NCI-H128 (cell line): ENCODE data around the gene CCDC50.

Experiments used
- DNase-seq: peaks from one replicate; lab custom pipeline; 2025; ENCODE audit not compliant: unreplicated experiment; lab: John Stamatoyannopoulos, UW

Gene CCDC50

DNA sequence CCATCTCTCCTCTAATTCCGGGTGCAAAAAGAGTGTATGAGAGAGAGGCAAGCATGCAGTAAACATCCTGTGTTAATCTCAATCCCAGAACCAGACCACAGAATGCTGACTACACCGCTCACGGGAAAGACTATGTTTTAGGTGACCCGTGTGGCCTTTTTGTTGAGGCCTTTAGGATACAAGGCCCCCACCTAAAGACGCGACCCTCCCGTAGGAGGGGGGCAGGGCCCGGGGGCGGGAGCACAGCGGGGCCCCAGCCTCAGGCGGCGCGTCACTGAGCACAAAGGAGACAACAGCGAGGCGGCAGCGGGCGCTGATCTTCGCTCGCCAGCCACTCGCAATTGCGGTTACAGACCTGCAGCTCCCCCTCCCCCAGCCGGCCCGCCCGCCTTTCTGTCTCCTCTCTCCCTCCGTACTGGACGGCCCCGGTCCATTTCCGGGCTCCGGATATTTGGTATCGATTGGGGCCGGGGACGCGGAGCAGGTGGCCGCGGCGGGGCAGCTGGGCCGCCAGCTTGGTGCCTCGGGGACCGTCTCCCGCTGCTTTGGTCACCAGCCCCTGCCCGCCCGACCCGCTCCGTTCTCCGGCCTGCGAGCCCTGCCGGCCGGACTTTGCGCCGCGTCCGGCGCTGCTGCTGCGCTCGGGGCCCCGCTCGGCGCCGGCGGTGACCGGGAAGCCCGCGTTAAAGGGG is at the start of gene CCDC50:
Gene CCDC50 (plus strand): TSS at position 433 of the 692 bp plus-strand sequence. CDS start 281 bp downstream, outside the sequence.
- peak; percentile 44 for DNase-seq

- no peak for DNase-seq
These were observed 49.1 kb upstream of the CCDC50 start for GRCh38 chr3:191280111-191280510.

DNA sequence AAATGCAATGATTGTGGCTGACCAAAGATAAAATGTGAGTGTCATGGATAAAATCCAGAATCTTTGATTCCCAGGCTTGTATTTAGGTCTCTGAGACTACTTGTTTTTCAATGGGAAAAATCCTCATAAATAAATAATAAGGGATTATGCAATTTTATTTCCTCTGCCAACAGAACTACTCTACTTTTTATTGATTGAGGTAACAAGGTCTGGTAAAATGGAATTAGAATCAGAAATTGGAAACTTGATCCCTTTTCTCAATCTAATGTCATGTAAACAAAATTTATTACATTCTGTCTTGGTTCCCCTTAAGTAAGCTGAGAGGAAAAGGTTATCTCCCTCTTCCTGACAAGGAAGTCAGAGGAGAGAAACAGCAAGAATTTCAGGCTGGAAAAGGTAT is 48.3 kb upstream of the CCDC50 start:
- no peak for DNase-seq

- no peak for DNase-seq
These were observed 46.7 kb upstream of the CCDC50 start for GRCh38 chr3:191282251-191283185.

GRCh38 chr3:191283400-191283799 is 45.8 kb upstream of the CCDC50 start:
- DNase-seq = no peak

DNA sequence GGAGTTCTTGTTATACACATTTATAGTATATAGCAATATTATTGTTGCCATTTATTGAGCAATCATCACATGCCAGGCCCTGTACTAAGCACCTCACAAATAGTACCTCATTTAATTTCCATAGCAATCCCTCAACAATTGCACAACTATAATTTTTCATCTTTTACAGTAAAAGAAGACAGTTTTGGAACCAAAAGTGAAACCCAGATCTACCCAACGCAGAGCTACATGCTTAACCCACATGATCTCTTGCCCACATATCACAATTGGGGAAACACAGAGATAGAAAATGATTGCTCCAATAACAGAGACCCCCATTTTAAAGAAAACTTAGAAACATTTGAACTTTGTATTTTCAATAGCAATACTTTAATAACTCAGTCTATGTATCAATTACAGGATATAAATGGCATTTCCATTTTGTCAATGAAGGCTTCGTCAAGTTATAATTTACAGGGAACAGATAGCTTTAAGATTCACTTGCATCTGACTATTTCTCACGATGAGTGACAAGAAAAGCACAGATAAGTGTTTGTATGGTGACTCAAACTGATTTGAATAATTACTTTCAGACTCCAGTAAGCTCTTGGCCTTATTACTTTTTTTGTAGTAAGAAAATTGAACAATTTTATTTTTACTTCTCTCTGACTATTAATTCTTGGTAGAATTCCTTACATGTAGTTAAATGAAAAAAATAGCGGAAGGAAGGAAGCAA is 38.7 kb upstream of the CCDC50 start:
- no peak for DNase-seq

GRCh38 chr3:191292243-191293015 is 36.8 kb upstream of the CCDC50 start:
- no peak for DNase-seq

DNA sequence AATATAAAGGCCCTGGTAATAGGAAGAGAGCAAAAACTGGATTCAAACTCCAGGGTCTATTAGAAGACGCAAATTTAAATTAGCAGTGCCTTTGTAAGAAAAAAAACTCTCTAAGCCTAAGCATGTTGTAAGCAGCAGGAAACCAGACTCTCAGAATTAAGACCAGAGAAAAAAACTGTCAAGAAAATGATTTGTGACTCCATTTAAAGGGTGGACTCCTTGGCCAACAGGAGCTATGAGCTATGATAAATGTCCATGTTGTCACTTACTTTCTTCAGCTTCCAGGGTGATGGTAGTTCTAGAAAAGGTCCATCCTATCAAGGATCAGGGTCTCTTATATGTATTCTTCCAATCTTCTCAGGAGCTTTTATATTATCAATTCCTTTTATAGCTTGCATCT is 34.9 kb upstream of the CCDC50 start:
- DNase-seq = no peak

- no peak for DNase-seq
These were observed 33.1 kb upstream of the CCDC50 start for GRCh38 chr3:191296041-191296541.

GRCh38 chr3:191298846-191299245 is 30.3 kb upstream of the CCDC50 start:
- no peak for DNase-seq

DNA sequence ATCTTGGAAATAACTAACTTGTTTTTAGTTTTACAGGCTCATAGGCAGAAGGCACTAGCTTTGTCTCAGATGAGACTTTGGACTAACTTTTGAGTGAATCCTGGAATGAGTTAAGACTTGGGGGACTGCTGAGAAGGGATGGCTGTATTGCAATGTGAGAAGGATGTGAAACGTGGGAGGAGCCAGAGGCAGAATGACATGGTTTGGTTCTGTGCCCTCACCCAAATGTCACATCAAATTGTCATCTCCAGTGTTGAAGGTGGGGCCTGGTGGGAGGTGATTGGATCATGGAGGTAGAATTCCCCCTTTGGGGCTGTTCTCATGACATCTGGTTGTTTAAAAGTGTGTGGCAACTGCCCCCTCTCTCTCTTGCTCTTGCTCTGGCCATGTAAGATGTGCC is 28.8 kb upstream of the CCDC50 start:
- DNase-seq = no peak

DNA sequence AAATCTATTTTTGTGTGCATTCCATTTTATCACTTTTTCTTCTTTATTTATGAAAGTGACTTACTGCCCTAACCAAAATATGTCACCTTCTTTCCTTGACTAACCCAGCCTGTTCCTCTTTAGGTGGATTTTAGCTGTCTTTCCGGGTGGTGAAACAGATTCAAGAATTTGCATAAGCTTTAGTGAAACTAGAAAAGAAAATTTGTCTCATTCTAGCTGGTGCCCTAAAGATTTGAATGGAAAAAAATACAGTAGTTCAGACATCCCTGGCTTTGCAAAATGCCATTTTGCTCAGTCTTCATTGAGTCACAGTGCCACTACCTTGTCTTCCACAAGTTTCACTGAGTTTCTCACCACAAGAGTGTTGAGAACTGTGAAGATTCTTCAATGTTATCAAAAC is 28.2 kb upstream of the CCDC50 start:
- no peak for DNase-seq

DNA sequence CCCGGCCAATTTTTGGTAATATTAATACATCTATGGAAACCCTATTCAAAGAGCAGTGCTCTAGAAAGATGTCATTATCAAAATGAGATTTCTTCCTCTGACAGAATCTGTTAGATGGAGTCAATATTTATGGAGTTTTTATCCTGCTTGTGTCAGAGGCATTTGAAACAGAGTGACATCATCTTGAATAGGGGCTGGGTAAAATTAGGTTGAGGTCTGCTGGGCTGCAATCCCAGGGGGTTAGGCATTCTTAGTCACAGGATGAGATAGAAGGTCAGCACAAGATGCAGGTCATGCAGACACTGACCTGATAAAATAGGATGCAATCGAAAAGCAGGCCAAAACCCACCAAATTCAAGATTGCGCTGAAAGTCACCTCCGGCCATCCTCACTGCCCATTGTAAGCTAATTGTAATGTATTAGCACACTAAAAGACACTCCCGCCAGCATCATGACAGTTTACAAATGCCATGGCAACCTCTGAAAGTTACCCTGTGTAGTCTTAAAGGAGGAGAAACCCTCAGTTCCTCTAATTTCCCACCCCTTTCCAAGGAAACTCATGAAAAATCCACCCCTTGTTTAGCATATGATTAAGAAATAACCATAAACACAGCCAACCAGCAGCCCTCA is 27.3 kb upstream of the CCDC50 start:
- no peak for DNase-seq

DNA sequence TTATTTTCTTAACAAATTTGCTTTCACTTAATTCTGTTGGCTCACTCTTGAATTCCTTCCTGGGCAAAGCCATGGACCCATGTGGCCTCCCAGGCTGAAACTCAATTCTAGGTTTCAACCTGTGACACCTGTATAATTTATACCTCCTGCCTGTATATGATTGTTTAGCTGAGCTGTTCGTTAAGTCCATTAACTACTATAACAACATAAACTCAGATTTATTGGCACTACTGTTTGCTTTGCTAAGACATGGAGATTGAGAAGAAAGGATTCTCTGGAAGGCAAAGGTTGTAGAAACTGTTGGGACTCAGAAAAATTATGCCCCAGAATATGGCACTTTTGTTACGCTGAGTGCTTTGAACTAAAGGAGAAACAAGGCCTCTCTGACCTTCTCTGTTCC is 26.7 kb upstream of the CCDC50 start:
- DNase-seq = no peak

GRCh38 chr3:191303596-191303995 is 25.6 kb upstream of the CCDC50 start:
- DNase-seq = no peak

- no peak for DNase-seq
These were observed 22.8 kb upstream of the CCDC50 start for GRCh38 chr3:191306428-191306827.

DNA sequence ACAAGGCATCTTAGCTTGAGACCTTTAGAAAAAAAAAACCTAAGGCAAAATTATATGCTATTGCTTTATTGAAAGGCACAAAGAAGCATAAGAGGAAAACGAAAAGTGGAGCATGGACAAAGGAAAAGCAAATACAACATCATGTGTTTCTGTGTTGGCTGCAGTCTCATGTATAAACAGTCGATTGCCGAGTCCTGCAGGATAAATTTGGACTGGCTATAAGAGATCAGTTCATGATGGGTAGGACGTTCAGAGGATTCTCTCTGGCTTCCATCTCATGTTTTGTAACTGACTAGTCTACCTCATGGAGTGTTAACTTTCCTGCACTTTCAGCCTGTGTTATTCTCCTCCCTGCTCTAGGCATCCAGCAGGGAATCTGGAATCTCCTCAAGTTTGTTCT is 21.9 kb upstream of the CCDC50 start:
- DNase-seq = no peak

DNA sequence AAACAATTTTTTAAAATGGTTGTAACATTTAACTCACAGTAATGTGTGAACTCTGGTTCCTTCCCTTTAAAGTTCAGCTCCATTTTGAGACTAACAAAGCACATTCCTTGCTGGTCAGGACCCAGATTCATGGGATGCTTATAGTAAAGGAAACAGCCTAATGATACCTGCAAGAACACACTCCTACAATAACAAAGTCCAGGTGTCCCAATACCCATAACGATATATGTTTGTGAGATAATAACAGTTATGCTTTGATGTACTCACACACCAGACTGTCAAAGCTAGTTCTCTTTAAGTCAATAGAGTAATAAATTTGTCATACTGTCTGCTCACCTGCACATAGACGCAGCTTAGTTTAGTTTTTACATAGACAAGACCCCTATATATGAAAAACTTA is 15.9 kb upstream of the CCDC50 start:
- no peak for DNase-seq

GRCh38 chr3:191314109-191314728 is 15.0 kb upstream of the CCDC50 start:
- DNase-seq = no peak
